GM18526 (cell line): ENCODE results near the gene TULP4.

Experiments used
- POLR2A ChIP-seq: IDR thresholded peaks from 3 replicates; pipeline ENCODE4 v1.6.1; 2011; ENCODE audit not compliant: insufficient read length; ENCODE audit errors: extremely low read depth

TULP4 gene

DNA sequence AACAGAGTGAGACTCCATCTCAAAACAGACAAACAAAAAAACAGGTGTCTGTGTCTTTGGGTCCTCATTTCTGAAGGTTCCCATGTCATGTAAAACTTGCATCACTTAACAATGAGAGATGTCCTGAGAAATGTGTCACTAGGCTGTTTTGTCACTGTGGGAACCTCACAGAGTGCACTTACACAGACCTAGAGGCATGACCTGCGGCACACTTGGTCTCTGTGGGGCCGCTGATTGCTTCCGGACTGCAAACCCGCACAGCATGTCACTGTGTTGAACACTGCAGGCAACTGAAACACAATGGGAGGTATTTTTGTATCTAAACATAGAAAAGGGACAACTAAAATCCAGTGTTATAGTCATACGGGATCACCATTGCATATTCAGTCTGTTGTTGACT lies 205.3 kb downstream of the TULP4 start:
- no peak for TF ChIP-seq POLR2A

DNA sequence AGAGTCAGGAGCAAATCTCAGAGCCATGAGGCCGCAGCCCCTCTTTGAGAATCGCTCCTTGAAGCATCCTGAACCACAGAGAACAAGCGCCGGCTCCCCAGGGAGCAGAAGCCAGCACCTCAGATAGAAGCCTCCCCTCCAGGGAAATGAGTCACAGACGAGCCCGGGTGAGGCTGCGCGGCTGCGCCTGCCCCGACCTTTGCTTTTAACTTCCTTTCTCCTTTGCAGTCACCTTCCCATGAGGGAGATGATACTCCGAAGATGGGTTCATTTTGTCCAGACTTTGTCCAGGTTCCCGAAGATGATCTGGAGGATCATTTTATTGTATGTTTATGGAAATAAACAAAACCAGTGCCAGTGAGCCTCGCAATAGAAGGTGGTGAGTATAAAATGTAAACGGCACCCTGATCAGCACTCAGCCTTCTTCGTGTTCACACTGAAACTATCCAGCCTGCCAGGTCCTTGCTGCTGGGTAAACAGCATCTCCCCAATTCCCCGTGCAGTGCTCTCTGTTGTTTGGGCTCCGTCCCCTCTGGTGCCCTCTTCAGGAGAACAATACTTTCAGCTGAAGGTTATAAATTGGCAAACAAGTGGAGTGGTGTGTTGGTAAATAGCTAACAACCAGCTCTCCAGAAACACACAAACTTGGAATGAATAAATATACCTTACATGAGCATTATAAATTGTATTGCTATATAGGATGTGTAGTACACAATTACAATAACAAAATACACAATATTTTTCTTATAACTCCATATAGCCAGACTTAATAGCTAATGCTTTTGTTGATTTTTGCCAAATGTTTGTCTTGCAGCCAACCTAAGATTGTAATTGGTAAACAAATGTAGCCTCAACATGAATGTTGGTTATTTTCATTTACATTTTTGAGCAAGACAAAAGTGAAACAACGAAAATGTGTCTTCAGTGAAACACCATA lies 206.2 kb downstream of the TULP4 start:
- TF ChIP-seq POLR2A: peak; percentile 10

GRCh38 chr6:158519300-158519699 lies 207.0 kb downstream of the TULP4 start:
- TF ChIP-seq POLR2A: no peak

DNA sequence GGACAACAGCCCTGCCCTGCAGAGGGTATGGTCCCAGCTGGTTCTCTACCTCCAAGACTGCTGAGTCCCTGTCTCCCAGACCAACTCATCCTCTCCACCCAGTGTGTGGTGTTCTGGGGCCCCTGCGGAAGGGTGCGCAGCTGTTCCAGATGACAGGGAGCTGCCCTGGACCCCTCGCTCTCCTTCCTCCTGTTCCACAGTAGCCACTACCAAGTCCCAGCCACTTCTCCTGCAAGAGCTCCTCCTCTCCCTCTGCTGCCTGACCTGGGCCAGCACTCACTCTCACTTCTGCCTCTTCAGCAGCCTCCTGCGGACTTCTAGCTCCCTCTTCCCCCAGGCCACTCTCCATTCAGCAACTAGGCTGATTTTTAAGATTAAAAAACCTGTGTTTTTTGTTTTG lies 207.5 kb downstream of the TULP4 start:
- no peak for TF ChIP-seq POLR2A

GRCh38 chr6:158521759-158522158 lies 209.5 kb downstream of the TULP4 start:
- TF ChIP-seq POLR2A: no peak

- no peak for TF ChIP-seq POLR2A
Observed at GRCh38 chr6:158522616-158523015, 210.4 kb downstream of the TULP4 start.

GRCh38 chr6:158524311-158524710 lies 212.0 kb downstream of the TULP4 start:
- TF ChIP-seq POLR2A: no peak

GRCh38 chr6:158528826-158529225 lies 216.6 kb downstream of the TULP4 start:
- no peak for TF ChIP-seq POLR2A

DNA sequence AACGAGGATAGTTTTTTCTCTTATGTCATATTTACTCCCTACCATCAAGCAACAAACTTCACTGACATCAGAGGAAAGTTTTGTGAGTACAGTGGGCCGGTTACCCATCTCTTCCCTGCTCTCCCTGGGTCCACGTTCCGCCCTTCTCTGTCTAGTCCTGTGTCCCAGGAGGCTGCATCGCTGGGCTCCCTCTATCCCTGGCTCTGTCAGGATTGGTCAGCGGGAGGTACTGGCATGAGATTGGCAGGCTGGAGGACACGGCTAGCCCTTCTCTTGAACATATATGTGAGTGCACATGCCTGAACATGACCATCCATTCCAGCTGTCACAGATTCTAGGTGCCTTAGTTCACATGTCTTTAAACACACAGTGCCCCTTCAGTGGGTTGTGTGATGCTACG lies 217.4 kb downstream of the TULP4 start:
- no peak for TF ChIP-seq POLR2A

GRCh38 chr6:158531566-158531965 lies 219.3 kb downstream of the TULP4 start:
- no peak for TF ChIP-seq POLR2A

DNA sequence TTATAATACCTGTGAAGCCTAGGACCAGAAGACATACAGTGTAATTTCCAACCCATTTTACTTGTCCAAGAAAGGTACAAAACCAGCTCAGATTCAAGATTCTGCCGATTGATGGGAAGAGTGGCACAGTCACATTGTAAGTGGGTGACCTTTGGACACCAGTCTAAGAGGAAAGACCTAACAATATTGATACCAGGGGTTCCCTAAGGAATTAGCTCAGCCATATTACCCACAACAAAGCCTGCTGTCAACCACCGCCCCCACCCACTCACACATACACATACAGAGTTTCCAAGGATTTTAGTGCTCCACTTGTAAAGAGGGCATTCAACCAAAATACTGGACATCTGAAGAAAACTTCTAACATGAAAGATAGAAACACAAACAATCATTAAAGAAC lies 219.7 kb downstream of the TULP4 start:
- no peak for TF ChIP-seq POLR2A

GRCh38 chr6:158536084-158536890 lies 224.0 kb downstream of the TULP4 start:
- no peak for TF ChIP-seq POLR2A

GRCh38 chr6:158536891-158537798 lies 224.9 kb downstream of the TULP4 start:
- no peak for TF ChIP-seq POLR2A

DNA sequence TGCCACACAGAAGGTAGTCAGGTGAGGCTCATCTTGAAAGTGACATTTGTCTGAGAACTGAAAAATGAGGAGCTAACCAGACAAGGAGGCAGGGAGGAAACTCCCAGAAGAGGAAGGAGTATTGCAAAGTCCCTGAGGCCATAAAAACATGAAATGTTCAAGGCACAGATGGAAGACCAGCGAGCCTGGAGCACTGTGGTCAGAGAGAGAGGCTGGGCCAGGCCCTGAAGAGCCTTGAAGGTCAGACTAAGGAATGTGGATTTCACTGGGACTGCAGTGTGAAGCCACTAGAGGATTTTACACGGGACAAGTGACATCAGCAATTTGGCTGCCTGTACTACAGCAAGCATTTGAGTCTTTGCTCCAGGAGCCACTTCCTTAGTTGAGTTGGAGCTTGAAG lies 226.5 kb downstream of the TULP4 start:
- no peak for TF ChIP-seq POLR2A

DNA sequence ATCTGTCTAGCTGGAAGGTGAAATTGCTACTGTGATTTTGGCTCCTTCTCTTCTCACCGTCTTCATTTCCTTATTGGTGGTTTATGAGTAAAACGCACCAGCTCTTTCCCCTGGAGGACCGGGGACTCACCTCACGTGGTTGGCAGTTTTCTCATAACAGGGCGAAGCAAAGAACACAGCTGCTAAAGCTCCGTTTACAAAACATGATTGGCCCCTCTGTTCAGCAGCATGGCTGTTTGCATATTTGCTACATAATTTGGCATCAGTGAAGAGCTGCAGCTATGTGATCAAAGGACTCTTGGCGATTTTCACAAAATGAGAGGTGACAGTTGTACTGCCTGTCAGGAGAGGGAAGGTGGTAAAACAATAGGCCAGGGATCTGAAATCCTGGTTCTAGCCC lies 227.1 kb downstream of the TULP4 start:
- no peak for TF ChIP-seq POLR2A
